Stimulated activated naive B cell treated with anti-CD40 and anti-IgM and Interleukin-4, amounts not matched to agents 10 μg/mL and 1 μg/mL and 100 μg/mL, for 72 hours (primary cell): ENCODE measurements around the gene ANKS1B.

Experiments
- ATAC-seq, 2 donors: fragments of 150-1000 bp; cut with Tn5 transposase; replicated peaks; 2 replicates each; pipeline ENCODE4 v1.10.0; 2021; ENCODE audit warnings: moderate library complexity in 1 of 2
- DNase-seq: peaks from one replicate; pipeline ENCODE4 v3.0.0; 2021
- H3K27ac Mint-ChIP-seq: one replicate; pipeline ENCODE4 v1.8.0; 2022; ENCODE audit warnings: mild to moderate bottlenecking, mixed read lengths
- H3K27me3 Mint-ChIP-seq, 2 donors: one replicate each; pipeline ENCODE4 v1.8.0; 2022; ENCODE audit warnings: mixed read lengths in 2 of 2
- H3K36me3 Mint-ChIP-seq, 2 donors: one replicate each; pipeline ENCODE4 v1.8.0; 2022; ENCODE audit warnings: mixed read lengths in 2 of 2, mild to moderate bottlenecking in 1 of 2
- H3K4me1 Mint-ChIP-seq, 2 donors: one replicate each; pipeline ENCODE4 v1.8.0; 2022; ENCODE audit warnings: mixed read lengths in 2 of 2, mild to moderate bottlenecking in 1 of 2
- H3K4me3 Mint-ChIP-seq, 2 donors: one replicate each; pipeline ENCODE4 v1.8.0; 2022; ENCODE audit warnings: mild to moderate bottlenecking in 2 of 2, mixed read lengths in 2 of 2, moderate library complexity in 1 of 2
- H3K9me3 Mint-ChIP-seq, 2 donors: one replicate each; pipeline ENCODE4 v1.8.0; 2022; ENCODE audit warnings: mixed read lengths in 2 of 2, mild to moderate bottlenecking in 1 of 2

The ANKS1B gene

DNA sequence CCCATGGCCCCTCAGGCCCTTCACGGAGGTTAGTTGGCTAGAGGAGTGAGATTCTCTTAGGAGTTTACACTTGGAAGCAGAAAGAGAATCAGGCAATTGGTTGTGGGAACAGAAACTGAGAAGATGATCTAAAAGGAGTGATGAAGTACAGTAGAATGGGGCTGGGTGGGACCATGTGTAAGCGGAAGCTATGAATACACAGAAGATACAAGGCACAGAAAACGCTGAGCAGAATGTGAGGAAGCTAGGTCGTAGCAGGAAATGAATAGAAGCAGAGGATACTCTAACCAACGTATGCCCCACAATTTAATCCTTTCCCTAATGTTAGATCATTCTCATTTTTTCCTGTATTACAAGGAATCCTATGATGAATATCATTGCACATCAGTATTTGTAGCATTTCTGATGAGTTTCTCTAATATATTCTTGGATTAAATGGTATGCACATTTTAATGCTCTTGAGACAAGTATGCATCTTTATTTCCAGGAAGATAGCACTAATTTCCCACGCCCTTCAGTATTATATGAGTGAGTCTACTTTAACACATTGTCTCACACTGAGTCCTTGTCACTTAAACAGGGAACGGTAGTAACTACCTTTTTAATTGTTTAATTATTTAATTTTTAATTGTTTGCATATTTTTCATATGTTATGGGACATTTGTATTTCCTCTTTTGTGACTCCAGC lies 1066.4 kb downstream of the ANKS1B start:
- Mint-ChIP-seq H3K9me3 (no peaks in the 10 kb centered on the region), H3K36me3 (no peaks in the 10 kb centered on the region), H3K4me1 (no peaks in the 10 kb centered on the region), H3K4me3 (no peak overlapping the region), H3K27me3 (peaks cover 0 to 4% of the 10 kb centered on the region in 2 donors), H3K27ac (no peak overlapping the region)
- DNase-seq (no peak), ATAC-seq (no peak)

DNA sequence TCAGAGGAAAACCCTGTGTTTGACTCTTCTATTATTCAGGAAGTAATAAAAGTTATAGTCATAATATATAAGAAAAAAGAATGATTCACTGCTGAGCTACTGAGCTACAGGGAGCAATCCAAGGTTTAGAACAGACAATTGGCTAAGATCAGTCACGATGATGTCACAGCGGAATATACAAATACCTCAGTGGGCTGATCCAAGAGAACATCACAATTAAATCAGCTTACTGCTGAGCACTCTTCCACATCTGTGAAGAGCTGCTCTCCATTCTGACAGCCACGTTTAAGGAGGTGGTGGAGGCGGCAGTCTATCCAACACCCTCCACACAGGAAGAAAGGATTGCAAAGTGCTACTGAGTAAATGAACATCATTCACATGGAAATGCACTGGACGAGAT lies 1068.6 kb downstream of the ANKS1B start:
- DNase-seq (no peak), ATAC-seq (no peak)
- Mint-ChIP-seq H3K9me3 (no peaks in the 10 kb centered on the region), H3K36me3 (no peaks in the 10 kb centered on the region), H3K4me1 (no peaks in the 10 kb centered on the region), H3K27ac (no peak overlapping the region), H3K27me3 (peaks cover 0 to 4% of the 10 kb centered on the region in 2 donors), H3K4me3 (no peak overlapping the region)

DNA sequence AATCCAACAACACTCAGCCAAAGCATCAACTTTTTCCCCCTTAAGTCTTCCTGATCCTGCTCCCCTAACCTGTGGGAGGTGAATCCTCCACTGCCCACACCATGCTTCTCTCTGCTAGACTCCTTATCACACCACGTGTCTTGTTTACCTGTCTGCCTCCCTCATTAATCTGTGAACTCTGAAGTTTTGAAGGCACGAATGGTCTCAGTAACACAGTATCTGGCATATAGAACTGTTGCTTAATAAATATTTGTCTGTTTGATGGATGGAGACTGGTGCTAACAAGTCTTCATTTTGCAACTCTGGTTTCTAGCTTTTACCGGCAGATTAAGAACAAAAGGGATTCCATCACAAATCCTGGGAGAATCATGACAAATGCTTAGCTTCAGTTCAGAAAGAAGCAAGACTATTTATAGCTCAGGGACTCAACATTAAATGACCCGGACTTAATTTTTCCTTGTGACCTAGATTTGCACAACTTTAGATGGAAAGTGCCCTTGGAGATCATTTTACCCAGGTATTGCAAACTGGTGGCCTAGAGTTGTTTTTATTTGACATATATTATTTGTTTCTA lies 1072.2 kb downstream of the ANKS1B start:
- Mint-ChIP-seq H3K36me3 (no peaks in the 10 kb centered on the region), H3K27me3 (peaks cover 0 to 8% of the 10 kb centered on the region in 2 donors), H3K27ac (no peak overlapping the region), H3K9me3 (peaks cover 0 to 1% of the 10 kb centered on the region in 2 donors), H3K4me3 (no peak overlapping the region), H3K4me1 (no peaks in the 10 kb centered on the region)
- ATAC-seq (no peak), DNase-seq (no peak)

DNA sequence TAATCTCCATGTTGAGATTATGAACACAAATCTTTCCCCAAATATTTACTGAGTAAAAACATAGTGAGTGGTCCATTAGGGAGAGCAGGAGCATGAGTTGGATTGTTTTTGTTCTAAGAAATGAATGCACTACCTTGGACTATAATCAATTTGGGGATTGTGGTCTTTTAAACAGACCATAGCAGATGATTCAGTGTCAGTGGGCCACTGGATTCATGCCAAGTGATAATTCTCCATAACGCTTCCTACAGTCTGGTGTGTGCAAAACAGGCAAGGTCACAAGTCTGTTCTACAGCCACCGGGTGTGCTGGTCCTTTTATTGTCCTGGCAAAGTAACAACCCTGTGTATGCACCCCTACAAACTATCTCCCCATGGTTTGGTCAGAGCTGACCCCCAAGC lies 1073.3 kb downstream of the ANKS1B start:
- Mint-ChIP-seq H3K36me3 (no peaks in the 10 kb centered on the region), H3K27ac (no peak overlapping the region), H3K9me3 (peaks cover 0 to 1% of the 10 kb centered on the region in 2 donors), H3K4me3 (no peak overlapping the region), H3K4me1 (no peaks in the 10 kb centered on the region), H3K27me3 (peaks cover 0 to 8% of the 10 kb centered on the region in 2 donors)
- ATAC-seq (no peak), DNase-seq (no peak)

DNA sequence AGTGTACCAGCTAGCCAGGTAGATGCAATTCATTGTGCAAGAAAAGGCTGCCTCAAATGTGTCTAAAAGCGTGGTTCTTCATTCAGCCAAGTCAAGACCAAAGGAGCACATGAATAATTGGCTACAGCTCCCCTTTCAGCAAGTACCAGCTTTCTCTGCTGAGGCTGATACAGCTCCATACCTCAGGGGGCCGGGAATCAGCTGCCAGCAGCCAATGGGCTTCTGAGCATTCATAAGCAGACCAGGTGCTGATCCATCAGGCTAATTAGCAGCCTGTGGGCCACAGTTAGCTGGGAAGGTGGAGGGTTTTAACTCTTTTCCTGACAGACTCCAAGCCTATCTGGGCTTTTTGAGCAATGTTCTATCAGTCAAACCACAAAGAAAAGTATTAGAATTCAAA lies 1075.0 kb downstream of the ANKS1B start:
- DNase-seq (no peak), ATAC-seq (no peak)
- H3K27me3 Mint-ChIP-seq = peaks cover under 1 to 8% of the 10 kb centered on the region in 2 donors
- H3K4me1 Mint-ChIP-seq = no peaks in the 10 kb centered on the region
- peaks cover 0 to 1% of the 10 kb centered on the region in 2 donors for H3K9me3 Mint-ChIP-seq
- H3K27ac Mint-ChIP-seq = no peak overlapping the region
- no peak overlapping the region for H3K4me3 Mint-ChIP-seq
- H3K36me3 Mint-ChIP-seq = no peaks in the 10 kb centered on the region

DNA sequence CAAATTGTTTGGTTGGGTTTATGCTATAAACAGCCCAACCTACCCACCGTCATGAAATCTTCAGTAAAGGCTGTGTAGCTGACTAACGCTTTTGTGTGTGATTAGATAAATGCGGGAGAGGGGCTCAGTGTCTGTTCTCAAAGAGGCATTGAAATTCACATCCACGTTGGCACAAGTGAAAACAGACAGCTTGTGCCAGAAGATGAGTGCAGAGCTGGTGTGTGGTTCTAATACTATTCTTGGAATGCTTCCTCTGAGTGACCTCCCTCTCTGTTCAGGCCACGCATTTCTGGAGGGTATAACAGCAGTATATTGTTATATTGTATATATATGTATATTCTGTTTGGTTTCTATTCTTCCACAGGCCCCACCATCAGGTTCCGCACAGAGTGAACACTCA lies 1075.9 kb downstream of the ANKS1B start:
- Mint-ChIP-seq H3K4me1 (no peaks in the 10 kb centered on the region), H3K27ac (no peak overlapping the region), H3K9me3 (peaks cover 0 to 1% of the 10 kb centered on the region in 2 donors), H3K4me3 (no peak overlapping the region), H3K36me3 (no peaks in the 10 kb centered on the region), H3K27me3 (peaks cover 5 to 12% of the 10 kb centered on the region in 2 donors)
- DNase-seq (no peak), ATAC-seq (no peak)

DNA sequence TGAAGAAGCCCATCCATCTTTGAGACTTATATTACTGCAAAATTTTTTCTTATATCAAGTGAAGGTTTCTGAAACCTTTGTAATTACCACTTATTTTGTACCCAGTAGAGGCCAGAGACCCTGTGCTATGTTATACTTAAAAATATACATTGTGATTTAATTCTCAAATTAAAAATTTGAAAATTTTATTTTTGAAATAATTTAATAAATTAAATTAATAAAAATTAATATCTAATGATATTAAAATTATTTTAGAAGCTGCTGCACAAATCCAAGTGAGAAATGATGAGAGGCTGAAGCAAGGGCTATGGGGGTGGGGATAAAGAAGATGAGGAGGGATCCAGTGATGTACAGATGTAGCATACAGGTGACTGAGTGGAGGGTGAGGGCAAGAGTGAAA lies 1080.9 kb downstream of the ANKS1B start:
- ATAC-seq (no peak), DNase-seq (no peak)
- no peaks in the 10 kb centered on the region for H3K4me1 Mint-ChIP-seq
- no peak overlapping the region for H3K27ac Mint-ChIP-seq
- peaks cover 5 to 13% of the 10 kb centered on the region in 2 donors for H3K27me3 Mint-ChIP-seq
- no peaks in the 10 kb centered on the region for H3K36me3 Mint-ChIP-seq
- H3K9me3 Mint-ChIP-seq = peaks cover 0 to 1% of the 10 kb centered on the region in 2 donors
- H3K4me3 Mint-ChIP-seq = no peak overlapping the region

DNA sequence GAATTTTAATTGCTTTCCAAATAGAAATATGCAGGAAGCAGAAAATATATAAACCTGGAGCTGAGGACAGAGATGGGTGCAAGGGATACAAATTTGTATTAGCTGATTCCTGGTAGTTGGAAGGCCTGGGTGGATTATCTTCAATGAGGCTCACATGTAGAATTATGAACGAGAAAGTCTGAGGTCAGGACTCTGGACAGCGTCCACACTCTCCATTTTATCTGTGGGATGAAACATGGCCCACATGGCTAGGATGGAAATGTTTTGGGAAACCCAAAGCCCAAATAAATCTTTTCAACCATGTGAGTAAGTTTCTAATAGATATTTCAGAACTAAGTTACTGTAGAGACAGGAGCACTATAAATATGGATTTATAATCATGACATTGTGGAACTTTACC lies 1083.5 kb downstream of the ANKS1B start:
- Mint-ChIP-seq H3K36me3 (no peaks in the 10 kb centered on the region), H3K27me3 (peaks cover 19 to 22% of the 10 kb centered on the region in 2 donors), H3K4me1 (no peaks in the 10 kb centered on the region), H3K27ac (no peak overlapping the region), H3K9me3 (no peaks in the 10 kb centered on the region), H3K4me3 (no peak overlapping the region)
- no peak for DNase-seq
- no peak for ATAC-seq

DNA sequence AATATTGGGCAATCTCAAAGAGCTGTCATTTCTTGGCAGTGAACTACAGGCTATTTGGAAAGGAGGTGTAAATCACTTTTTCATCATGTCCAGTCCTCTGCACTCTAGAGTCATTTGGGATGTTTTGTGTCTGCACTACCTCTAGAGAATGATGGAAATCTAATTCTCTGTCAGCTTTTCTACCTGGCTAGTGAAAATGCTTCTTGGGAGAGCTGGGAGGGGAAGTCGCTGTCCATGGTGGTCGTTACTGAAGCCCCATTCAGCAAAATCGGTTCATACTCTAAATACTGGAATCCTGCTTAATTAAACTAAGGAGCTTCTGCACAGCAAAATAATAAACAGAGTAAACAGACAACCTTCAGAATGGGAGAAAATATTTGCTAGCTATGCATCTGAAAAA lies 1087.8 kb downstream of the ANKS1B start:
- no peak for ATAC-seq
- peaks cover 37 to 44% of the 10 kb centered on the region in 2 donors for H3K27me3 Mint-ChIP-seq
- H3K4me1 Mint-ChIP-seq = no peaks in the 10 kb centered on the region
- no peaks in the 10 kb centered on the region for H3K9me3 Mint-ChIP-seq
- H3K4me3 Mint-ChIP-seq = no peak overlapping the region
- no peaks in the 10 kb centered on the region for H3K36me3 Mint-ChIP-seq
- no peak for DNase-seq
- H3K27ac Mint-ChIP-seq = no peak overlapping the region

DNA sequence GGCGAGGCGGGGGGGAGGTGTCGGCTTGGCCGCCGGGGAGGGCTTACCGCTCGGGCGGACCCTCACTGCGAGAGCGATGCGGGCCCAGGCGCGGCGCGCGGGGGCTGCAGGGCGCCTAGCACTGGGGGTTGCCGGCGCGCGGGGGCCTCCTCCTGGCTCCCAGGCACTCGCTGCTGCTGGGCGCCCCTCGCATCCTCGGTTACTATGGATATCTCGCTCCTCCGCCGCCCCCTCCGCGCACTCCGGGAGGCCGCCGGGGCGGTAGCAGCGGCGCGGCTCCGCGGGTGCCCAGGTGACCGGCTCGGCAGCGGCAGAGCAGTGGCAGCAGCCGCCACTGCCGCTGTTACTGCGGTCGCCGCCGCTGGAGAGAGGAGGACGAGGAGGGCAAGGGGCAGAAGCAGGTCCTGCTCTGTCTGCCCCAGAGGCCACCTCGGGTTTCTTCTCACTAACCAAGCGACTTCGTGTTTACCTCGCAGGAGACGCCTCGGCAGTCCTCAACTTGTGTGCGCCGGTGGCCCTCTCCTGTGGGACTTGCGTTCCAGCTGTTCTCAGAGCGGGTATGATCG lies 1089.6 kb downstream of the ANKS1B start:
- Mint-ChIP-seq H3K9me3 (no peaks in the 10 kb centered on the region), H3K27ac (no peak overlapping the region), H3K36me3 (no peaks in the 10 kb centered on the region), H3K27me3 (peaks cover 37 to 40% of the 10 kb centered on the region in 2 donors), H3K4me1 (no peaks in the 10 kb centered on the region), H3K4me3 (no peak overlapping the region)
- DNase-seq (no peak), ATAC-seq (no peak)

DNA sequence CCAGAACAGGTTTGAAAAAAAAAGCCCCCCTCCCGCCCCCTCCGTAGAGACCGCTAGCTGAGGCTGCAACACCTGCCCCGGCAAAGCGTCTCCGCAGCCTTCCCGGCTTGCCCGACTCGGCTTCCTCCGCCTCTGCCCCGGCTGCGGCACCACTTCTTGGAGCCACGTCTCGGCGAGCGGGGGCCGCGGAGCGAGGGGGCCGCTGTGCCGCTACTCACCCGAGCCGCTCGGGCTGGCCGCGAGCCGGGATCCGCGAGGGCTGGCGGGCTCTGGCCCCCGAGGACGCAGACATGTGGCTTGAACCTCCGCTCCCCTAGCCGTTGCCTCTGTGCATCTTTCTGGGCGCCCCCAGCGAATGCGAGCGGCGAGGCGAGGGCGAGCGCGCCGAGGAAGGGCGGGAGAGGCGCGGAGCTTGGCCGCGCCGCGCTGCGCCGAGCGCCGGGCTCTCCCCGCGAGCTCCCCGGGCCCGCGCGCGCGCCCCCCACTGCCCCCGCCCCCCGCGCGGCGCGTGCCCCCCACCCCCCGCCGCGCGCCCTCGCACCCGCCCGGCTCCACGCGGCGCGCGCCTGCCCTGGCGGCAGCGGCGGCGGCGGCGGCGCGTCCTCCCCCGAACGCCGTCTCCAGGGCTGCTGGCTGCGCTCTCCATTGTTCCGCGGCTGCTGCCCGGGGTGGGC lies 1090.2 kb downstream of the ANKS1B start:
- H3K27me3 Mint-ChIP-seq = peaks cover 37 to 44% of the 10 kb centered on the region in 2 donors
- ATAC-seq (no peak), DNase-seq (no peak)
- H3K27ac Mint-ChIP-seq = no peak overlapping the region
- no peaks in the 10 kb centered on the region for H3K36me3 Mint-ChIP-seq
- H3K9me3 Mint-ChIP-seq = no peaks in the 10 kb centered on the region
- H3K4me3 Mint-ChIP-seq = no peak overlapping the region
- H3K4me1 Mint-ChIP-seq = no peaks in the 10 kb centered on the region

DNA sequence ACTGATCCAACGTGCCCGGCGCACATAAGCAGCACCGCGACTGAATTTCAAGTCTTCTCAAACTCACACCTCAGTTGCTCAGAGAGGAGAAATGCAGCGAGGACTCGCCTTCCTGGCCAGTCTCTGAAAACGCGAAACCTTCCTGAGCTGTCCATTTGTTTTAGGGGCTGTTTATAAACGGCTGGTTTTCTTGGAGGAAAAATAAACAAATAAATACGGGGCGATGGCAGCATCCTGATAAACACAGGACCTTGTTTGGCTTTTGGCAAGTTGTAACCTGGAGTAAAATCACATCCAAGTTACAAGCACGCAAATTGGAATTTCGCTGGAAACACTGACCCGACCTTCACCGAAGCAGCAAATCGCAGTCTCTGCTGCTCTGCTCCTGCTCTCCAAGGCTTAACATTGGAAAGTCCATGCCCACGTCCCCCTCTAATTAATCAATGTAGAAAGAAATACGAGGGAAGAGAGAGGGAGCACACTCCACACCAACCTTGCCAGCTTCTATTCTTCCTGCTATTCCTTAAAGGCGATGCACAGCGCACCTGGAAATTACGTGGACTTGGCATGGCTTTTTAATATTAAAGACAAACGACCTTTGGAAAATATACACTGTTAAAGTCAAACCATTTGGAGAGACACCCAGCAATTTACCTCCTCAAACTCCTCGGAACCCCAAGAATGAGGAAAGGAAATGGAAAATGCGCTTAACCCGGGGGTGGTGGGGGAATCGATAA lies 1090.9 kb downstream of the ANKS1B start:
- Mint-ChIP-seq H3K36me3 (no peaks in the 10 kb centered on the region), H3K27me3 (peaks cover 39 to 45% of the 10 kb centered on the region in 2 donors), H3K27ac (no peak overlapping the region), H3K9me3 (no peaks in the 10 kb centered on the region), H3K4me1 (no peaks in the 10 kb centered on the region), H3K4me3 (no peak overlapping the region)
- ATAC-seq (no peak), DNase-seq (no peak)

DNA sequence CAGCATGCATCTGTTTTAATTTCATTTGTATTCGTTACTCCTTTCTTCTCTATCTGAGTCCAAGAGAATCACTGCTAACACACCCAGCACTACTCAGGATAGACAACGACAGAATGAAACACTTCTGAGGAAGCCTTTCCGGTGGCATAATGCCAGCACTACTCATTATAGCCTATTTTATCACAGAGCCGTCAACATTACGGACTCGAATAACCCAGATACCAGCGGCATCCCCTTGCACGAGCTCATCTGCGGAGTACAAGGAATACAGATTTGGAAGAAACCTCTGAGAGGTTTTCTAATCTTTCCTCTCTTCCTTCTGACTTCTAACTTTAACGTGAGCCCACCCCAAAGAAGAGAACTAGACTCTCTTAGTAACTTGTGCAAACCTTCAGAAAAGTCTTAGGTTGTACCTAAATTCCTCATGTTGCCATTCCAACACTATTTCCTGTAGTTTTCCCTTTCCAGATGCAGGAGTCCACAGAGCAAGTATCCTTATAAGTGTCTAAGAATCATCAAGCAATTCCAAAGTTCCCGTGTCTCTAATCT lies 1091.5 kb downstream of the ANKS1B start:
- Mint-ChIP-seq H3K27me3 (peaks cover 46 to 52% of the 10 kb centered on the region in 2 donors), H3K4me1 (no peaks in the 10 kb centered on the region), H3K4me3 (no peak overlapping the region), H3K36me3 (no peaks in the 10 kb centered on the region), H3K9me3 (no peaks in the 10 kb centered on the region), H3K27ac (no peak overlapping the region)
- ATAC-seq (no peak), DNase-seq (no peak)

DNA sequence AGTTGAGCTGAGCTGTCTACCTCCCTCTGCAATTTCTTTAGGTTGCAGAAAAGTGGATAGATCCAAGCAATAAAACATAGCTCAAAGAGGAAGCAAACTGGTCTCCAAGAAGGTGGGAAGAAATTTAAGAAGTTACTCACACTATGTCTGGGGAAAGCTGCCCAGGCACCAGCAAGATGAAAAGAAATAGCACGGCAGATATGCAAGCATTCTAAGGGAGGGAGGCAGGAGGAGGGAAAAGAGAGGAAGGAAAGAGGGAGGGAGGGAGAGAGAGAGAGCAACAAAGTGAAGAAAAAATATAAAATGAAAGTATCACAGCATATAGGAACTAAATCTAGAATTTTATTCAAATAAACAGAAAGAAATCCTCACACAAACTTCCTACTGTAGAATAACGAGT lies 1099.0 kb downstream of the ANKS1B start:
- no peak for ATAC-seq
- H3K27me3 Mint-ChIP-seq = peaks cover 18 to 22% of the 10 kb centered on the region in 2 donors
- no peak overlapping the region for H3K4me3 Mint-ChIP-seq
- H3K27ac Mint-ChIP-seq = no peak overlapping the region
- no peaks in the 10 kb centered on the region for H3K9me3 Mint-ChIP-seq
- no peak for DNase-seq
- no peaks in the 10 kb centered on the region for H3K4me1 Mint-ChIP-seq
- no peaks in the 10 kb centered on the region for H3K36me3 Mint-ChIP-seq
